ENCODE measurements around the gene RND2.
A peak's percentile ranks its signal among the peaks of the same experiment; 100 is the strongest.

Gene RND2

DNA sequence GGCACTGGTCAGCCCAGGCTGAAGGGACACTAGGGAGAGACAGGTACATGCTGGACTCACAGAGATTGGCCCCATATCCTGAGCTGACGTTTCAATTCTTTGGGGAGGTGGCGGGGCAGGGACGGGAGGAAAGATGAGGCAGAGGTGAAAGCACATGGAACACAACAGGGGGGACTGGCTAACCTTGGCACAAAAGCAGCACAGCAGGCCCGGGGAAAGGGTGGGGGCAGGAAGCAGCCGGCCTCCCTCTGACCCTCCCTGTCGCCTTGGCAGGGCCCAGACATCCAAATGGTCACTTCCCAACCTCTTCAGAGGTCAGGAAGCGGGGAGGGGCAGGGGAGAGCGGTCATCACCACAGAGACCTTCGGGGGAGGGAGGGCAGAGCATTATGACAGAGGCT, 9.5 kb upstream of the RND2 start:
- Mint-ChIP-seq H3K27me3 (no peaks in the 10 kb centered on the region), H3K4me1 (peaks cover 10 to 31% of the 10 kb centered on the region in 2 donors), H3K4me3 (no peak overlapping the region), H3K9me3 (no peaks in the 10 kb centered on the region), H3K36me3 (peaks cover 26 to 36% of the 10 kb centered on the region in 2 donors), H3K27ac (no peak overlapping the region)
- ATAC-seq (replicated peaks) (no peak), DNase-seq (no peak)

DNA sequence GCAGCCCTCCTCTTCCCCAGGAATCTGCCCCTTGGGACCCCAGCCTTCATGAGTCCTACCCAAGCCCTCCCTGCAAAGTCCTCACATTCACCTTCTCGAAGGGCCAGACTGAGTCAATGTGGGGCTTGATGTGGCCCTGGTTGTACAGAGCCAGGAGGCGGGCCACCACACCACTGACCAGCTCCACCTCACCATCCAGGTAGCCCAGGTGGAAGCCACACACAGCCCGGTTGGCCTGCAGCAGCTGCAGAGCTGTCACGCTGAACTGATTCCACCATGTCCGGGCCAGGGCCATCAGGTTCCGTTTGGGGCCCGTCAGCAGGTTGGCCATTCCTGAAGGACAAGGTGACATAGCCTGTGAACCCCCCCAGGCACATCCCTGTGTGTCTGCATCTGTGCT, 8.8 kb upstream of the RND2 start:
- H3K9me3 Mint-ChIP-seq = no peaks in the 10 kb centered on the region
- H3K4me1 Mint-ChIP-seq = peaks cover 11 to 32% of the 10 kb centered on the region in 2 donors
- no peak overlapping the region for H3K4me3 Mint-ChIP-seq
- ATAC-seq (replicated peaks) (no peak), DNase-seq (no peak)
- no peaks in the 10 kb centered on the region for H3K27me3 Mint-ChIP-seq
- H3K36me3 Mint-ChIP-seq = peaks cover 26 to 34% of the 10 kb centered on the region in 2 donors
- H3K27ac Mint-ChIP-seq = no peak overlapping the region

DNA sequence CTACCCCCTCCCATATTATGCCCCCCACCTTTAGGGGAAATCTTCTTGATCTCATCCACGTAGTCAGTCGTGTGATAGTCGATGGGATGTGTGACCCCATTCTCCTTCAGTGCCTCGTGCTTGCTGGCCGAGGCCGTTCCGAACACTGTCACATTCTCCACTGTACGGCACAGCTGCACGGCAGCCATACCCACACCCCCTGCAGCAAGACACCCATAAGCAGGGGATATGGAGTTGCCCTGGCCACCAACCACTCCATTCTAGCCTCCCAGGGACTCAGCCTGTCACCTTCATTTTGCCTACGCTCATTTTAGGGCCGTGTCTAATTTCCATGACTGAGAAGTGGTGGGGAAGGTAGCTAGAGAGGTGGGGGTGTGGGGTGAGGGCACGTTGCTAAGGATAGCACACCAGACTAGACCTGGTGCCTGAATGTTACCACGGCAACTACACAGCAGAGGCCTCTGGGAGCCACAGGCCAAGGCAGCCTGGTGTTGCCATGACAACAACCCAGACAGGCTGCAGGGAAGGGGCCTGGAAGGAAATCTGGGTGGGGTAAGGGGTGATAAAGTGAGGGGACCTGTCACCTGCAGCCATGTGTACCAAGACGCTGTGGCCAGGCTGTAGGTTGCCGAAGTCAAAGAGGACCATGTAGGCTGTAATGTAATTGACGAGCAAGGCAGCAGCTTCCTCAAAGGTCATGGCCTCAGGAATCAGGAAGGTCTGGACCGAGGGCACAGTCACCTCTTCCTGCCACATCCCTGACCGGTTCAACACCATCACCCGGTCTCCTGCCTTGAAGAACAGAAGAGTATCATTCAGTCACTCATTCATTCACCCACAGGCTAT, 6.8 kb upstream of the RND2 start:
- H3K4me1 Mint-ChIP-seq = peaks cover 13 to 42% of the 10 kb centered on the region in 2 donors
- H3K36me3 Mint-ChIP-seq = peaks cover 18 to 21% of the 10 kb centered on the region in 2 donors
- DNase-seq = no peak
- H3K4me3 Mint-ChIP-seq = no peak overlapping the region
- peak overlapping the region; percentile 32 for H3K27ac Mint-ChIP-seq
- H3K9me3 Mint-ChIP-seq = no peaks in the 10 kb centered on the region
- no peak for ATAC-seq (replicated peaks)
- H3K27me3 Mint-ChIP-seq = no peaks in the 10 kb centered on the region

DNA sequence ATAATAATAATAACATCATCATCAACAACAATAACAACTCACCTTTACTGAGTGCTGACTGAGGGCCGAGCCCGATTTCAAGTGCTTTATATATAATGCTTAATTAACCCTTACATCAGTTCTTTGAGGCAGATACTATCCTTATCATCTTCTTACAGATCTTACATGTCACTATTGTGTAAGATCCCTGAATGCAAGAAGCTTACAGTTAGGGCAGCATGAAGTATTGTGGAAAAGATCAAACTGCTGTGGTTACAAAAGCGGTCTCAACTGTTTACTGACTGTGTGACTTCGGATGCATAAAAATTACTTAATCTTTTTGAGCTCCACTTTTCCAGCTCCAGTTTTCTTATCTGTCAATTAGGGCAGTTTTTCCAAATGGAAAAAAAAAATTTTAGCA, 6.1 kb upstream of the RND2 start:
- Mint-ChIP-seq H3K4me3 (no peak overlapping the region), H3K4me1 (peaks cover 13 to 42% of the 10 kb centered on the region in 2 donors), H3K36me3 (peaks cover 12 to 16% of the 10 kb centered on the region in 2 donors), H3K27ac (no peak overlapping the region), H3K27me3 (no peaks in the 10 kb centered on the region), H3K9me3 (no peaks in the 10 kb centered on the region)
- ATAC-seq (replicated peaks) (no peak), DNase-seq (no peak)

DNA sequence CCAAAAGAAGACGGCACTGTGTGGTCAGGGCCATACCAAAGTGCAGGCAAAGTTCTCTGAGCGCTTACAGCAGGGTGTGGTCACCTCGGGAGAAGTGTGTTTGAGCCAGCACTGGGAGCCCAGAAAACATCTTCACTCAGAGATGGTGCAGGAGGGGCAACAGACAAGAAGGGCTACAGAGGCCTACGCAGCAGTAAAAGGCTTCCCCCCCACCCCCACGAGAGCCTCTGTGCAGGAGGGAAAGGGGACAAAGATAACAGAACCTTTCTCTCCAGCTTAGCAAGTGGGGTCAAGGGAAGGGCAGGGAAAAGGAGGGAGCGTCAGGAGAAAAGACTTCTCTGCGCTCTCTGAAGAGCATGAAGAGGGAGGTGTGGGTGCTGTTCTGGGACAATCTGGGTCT, 5.6 kb upstream of the RND2 start:
- peak overlapping the region in 1 of 2 donors; percentile 26 for H3K4me3 Mint-ChIP-seq
- H3K9me3 Mint-ChIP-seq = no peaks in the 10 kb centered on the region
- H3K27me3 Mint-ChIP-seq = no peaks in the 10 kb centered on the region
- ATAC-seq (replicated peaks) = no peak
- DNase-seq = no peak
- H3K27ac Mint-ChIP-seq = no peak overlapping the region
- H3K36me3 Mint-ChIP-seq = peaks cover 9 to 15% of the 10 kb centered on the region in 2 donors
- H3K4me1 Mint-ChIP-seq = peaks cover 15 to 46% of the 10 kb centered on the region in 2 donors

DNA sequence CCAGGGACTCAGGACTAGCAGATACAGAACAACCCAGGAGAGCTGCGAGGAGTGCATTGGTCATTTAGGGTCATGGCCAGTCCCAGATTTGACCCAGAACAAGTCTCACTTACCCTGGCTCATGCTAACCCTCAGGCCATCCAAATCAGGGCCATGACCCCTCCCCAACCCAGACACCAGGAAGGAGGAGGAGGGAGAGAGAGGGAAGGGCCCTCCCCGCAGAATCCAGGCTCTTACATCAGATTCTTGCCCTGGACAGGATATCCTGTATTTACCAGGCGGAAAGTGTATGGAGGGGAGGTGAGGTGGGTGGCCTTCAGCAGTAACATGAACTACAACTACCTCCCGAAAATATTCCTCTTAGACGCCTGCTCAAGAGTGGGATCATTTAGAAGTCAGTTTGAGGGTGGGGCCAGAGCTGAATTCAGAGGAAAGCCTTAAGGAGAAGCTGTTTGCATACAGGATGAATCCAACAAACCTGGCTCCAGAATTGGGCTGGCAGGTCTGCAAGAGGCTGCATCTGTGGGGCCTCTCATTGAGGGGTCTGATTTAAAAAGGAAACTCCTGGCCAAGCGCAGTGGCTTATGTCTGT, 4.9 kb upstream of the RND2 start:
- H3K4me3 Mint-ChIP-seq = peak overlapping the region; percentile 87 to 93
- no peak for DNase-seq

DNA sequence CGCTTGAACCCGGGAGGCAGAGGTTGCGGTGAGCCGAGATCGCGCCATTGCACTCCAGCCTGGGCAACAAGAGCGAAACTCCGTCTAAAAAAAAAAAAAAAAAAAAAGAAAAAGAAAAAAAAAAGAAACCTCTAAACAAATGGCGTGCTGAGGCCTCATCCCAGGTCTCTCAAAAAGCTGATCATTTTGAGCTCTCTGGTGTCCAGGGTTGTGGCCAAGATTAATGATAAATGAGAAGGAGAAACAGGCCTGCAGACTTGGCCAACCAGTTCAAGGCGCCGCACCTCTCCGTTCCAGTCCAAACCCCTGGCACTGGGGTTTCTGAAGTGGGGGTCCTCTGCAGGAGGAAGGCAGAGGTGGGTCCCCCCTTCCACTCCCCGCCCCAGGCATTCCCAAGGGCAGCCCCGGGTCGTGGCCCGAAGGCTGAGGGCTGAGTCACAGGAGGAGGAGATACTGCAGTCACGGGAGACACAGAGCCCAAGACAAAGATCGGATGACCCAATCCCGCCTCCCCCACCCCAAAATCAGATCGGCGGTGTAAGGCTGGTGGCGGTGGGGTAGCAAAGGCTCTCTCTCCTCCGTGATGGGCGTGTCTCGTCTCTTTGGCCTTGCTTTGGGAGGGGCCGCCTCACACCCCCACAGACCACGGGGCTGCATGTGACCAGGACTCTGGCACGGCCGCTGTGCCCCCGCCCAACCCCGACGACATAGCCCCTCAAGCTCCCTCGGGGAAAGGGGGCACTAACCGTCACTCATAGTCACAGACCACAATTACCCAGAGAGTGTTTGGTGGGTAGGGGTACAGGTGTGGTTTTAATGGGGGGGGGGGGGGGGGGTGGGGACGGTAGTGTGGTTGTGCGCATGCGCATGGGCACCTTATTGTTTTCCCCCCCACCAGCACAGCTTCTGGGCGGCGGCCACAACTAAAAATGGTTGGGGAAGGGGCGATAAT, 4.0 kb upstream of the RND2 start:
- Mint-ChIP-seq H3K27ac (peak overlapping the region; percentile 96), H3K4me1 (peaks cover 22 to 46% of the 10 kb centered on the region in 2 donors), H3K4me3 (peak overlapping the region; percentile 87 to 93), H3K9me3 (no peaks in the 10 kb centered on the region), H3K36me3 (peaks cover 1 to 2% of the 10 kb centered on the region in 2 donors), H3K27me3 (no peaks in the 10 kb centered on the region)
- peak; percentile 27 for DNase-seq
- ATAC-seq (replicated peaks) = no peak

More for the DNA sequence above, 4.9 kb upstream of the RND2 start:
- no peak for ATAC-seq (replicated peaks)
- Mint-ChIP-seq H3K9me3 (no peaks in the 10 kb centered on the region), H3K4me1 (peaks cover 18 to 50% of the 10 kb centered on the region in 2 donors), H3K36me3 (peaks cover 6 to 8% of the 10 kb centered on the region in 2 donors), H3K27me3 (no peaks in the 10 kb centered on the region), H3K27ac (no peak overlapping the region)

DNA sequence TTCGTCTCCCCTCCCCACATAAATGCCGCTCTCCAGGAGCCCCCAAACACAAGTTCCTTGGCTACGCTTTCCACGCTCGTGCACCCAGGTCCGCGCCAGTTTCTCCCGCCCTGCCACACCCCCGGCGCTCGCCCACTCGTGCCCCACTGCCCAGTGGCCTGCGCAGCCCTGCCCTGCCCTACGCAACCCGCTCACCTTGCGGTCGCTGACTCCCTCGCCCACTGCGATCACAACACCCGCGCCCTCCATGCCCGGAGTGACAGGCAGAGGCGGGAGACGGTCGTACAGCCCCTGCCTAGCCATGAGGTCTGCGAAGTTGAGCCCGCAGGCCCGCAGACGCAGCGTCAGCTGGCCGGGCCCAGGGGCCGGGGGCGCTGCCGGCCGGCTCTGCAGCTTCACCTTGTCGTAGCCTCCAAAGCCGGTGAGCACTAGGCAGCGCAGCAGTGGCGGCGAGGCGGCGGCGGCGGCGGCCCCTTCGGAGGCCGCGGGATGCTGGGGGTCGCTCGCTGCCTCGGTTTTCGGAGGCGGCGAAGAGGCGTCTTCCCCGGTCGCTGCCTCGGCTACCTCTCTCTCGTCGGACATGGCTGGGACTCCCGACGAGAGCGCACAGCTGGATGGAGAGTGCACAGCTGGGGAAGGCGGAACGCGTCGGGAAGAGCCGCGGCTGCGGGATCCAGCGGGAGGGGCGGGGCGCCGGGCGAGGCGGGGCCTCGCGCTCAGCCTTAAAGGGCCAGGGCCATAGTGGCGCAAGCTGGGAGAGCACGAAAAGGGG, 3.1 kb upstream of the RND2 start, which contains the start of gene VAT1:
Gene VAT1 (minus strand): TSS at position 645 of the 772 bp plus-strand sequence. CDS start 63 bp downstream, at position 582.
- DNase-seq (peak; percentile 34), ATAC-seq (replicated peaks) (peak; percentile 52 to 53)
- H3K27ac Mint-ChIP-seq = peak within 1 kb of the TSS; percentile 96
- H3K36me3 Mint-ChIP-seq = no peaks in the 10 kb centered on the region
- H3K9me3 Mint-ChIP-seq = no peaks in the 10 kb centered on the region
- H3K4me3 Mint-ChIP-seq = peak within 1 kb of the TSS; percentile 87 to 93
- peaks cover 22 to 45% of the 10 kb centered on the region in 2 donors for H3K4me1 Mint-ChIP-seq
- no peaks in the 10 kb centered on the region for H3K27me3 Mint-ChIP-seq

DNA sequence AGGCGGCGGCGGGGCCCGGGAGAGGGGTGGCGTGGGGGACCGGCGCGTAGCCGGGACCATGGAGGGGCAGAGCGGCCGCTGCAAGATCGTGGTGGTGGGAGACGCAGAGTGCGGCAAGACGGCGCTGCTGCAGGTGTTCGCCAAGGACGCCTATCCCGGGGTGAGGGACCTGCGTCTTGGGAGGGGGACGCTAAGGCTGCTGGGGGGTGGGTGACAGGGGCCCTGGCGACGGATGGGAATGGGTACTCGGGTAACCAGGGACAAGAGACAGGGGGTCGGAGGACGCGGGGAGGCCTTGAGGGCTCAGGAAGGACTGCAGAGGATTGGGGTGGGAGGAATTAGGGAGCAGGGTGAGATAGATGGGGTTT, 243 bp downstream of the RND2 start:
- H3K36me3 Mint-ChIP-seq = no peaks in the 10 kb centered on the region
- peak; percentile 1 to 4 for ATAC-seq (replicated peaks)
- H3K27ac Mint-ChIP-seq = no peak overlapping the region
- H3K4me3 Mint-ChIP-seq = peak overlapping the region; percentile 67 to 72
- H3K9me3 Mint-ChIP-seq = no peaks in the 10 kb centered on the region
- H3K4me1 Mint-ChIP-seq = peaks cover 18 to 37% of the 10 kb centered on the region in 2 donors
- no peak for DNase-seq
- H3K27me3 Mint-ChIP-seq = no peaks in the 10 kb centered on the region

DNA sequence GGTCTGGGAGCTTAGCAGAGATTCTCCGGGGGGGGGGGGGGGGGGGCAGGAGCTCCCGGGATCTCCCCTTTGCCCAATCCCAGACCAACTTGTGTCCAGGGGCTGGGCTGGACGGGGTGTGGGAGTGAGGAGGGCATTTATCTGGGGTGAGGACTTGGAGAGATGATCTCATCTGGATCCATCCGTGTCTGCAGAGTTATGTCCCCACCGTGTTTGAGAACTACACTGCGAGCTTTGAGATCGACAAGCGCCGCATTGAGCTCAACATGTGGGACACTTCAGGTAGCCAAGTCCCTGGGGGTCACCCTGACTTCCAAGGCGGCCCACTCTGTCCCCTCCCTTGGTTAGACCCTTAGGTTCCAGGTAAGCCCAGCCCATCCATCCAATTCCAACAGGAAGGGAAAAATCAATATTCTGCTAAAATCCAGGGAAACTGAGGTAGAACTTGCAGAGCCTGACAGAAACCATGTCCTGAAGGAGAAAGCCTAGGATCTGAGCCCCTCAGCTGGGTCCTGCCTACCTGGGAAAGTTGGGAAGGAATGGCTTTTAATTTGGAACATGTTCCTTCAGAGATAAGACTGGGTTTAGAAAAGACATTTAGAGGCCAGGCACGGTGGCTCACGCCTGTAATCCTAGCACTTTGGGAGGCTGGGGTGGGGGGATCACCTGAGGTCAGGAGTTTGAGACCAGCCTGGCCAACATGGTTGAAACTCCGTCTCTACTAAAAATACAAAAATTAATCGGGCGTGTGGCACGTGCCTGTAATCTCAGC, 921 bp downstream of the RND2 start:
- Mint-ChIP-seq H3K27ac (no peak overlapping the region), H3K9me3 (no peaks in the 10 kb centered on the region), H3K4me1 (peaks cover 16 to 35% of the 10 kb centered on the region in 2 donors), H3K27me3 (no peaks in the 10 kb centered on the region), H3K4me3 (peak overlapping the region in 1 of 2 donors; percentile 67), H3K36me3 (no peaks in the 10 kb centered on the region)
- ATAC-seq (replicated peaks) (no peak), DNase-seq (no peak)

DNA sequence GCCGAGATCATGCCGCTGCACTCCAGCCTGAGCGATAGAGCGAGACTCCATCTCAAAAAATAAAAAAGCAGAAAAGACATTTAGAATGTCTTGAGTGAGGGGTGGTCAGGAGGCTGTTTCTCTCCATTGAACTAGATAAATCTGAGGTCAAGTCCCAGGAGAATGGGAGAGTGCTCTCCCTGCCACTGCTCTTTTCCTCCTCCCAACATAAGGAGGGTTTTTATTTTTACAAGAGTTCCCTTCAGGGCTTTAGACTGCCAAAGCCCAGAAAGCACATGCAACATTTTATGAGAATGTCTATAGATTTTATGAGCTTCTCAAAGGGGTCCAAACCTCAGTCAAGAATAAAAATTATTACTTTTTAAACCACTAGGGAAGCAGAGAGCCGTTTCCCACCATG, 1.6 kb downstream of the RND2 start:
- Mint-ChIP-seq H3K9me3 (no peaks in the 10 kb centered on the region), H3K27me3 (no peaks in the 10 kb centered on the region), H3K4me3 (no peak overlapping the region), H3K36me3 (no peaks in the 10 kb centered on the region), H3K4me1 (peaks cover 13 to 29% of the 10 kb centered on the region in 2 donors), H3K27ac (no peak overlapping the region)
- ATAC-seq (replicated peaks) (no peak), DNase-seq (no peak)

DNA sequence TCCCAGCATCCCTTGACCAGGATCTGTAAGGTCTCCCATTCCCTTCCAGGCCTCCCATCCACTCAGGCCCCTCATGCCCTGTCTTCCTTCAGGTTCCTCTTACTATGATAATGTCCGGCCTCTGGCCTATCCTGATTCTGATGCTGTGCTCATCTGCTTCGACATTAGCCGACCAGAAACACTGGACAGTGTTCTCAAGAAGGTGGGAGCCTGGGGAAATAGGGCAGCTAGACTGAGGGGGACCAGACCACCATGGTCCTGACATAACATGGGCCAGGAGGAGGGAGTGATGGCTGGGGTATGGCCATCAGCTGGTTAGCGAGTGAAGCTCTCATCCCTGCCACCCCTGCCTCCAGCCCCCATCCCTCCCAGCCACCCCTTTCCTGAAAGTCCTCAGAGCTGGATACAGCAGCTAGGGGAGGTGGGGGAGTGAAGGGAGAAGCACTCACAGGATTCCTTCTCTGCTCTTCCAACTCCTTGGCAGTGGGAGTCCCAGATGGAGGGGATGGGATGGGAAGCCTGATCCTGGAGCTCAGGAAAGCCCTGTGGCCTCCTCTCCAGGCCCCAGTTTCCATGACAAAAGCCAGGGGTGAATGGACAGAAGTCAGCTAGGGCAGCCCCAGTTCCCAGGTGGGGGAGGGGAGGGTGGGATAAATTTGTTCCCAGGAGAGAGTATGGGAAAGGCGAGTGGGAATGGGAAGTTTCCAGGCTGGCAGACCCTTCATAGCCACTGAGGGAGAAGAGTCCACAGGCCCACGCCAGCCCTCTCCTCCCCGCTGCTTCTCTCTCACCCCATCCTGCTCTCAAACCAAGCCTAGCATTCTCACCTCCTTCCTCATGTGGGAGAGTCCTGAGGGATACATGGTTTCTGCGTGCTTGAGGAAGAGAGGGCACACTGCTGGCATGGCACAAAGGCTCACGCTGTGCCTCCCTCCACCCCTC, 2.3 kb downstream of the RND2 start:
- Mint-ChIP-seq H3K9me3 (no peaks in the 10 kb centered on the region), H3K36me3 (no peaks in the 10 kb centered on the region), H3K4me1 (peaks cover 11 to 21% of the 10 kb centered on the region in 2 donors), H3K4me3 (no peak overlapping the region), H3K27ac (no peak overlapping the region), H3K27me3 (no peaks in the 10 kb centered on the region)
- DNase-seq (no peak), ATAC-seq (replicated peaks) (no peak)

Measured in stimulated activated naive B cell treated with anti-CD40 and anti-IgM and Interleukin-4, amounts not matched to agents 10 μg/mL and 1 μg/mL and 100 μg/mL, for 72 hours (primary cell).